ENCODE data around the gene UNC13D.
"Not testable (repeated sequence)": the region's sequence is repeated elsewhere in the genome, so short reads cannot be mapped to it uniquely, and the experiment has no call there.

Gene UNC13D

DNA sequence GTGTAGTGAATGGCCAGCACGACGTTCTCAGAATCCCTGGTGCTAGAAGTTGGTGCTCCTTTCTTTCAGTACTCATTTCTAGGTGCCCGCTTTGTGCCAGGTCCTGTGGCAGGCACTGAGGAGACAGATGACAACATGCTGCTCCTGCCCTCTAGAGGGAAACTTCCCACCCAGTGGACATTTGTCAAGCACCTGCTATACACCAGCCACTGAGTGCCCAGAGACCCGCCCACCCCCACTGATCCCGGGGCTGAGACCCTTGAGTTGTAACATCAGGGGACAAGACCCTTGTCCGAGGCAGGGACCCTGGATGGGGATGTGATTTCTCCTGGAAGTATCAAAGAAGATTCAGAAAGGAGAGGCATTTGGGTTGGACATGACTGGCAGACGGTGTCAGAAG is 25.1 kb downstream of the UNC13D start:
- DNase-seq, result no peak

DNA sequence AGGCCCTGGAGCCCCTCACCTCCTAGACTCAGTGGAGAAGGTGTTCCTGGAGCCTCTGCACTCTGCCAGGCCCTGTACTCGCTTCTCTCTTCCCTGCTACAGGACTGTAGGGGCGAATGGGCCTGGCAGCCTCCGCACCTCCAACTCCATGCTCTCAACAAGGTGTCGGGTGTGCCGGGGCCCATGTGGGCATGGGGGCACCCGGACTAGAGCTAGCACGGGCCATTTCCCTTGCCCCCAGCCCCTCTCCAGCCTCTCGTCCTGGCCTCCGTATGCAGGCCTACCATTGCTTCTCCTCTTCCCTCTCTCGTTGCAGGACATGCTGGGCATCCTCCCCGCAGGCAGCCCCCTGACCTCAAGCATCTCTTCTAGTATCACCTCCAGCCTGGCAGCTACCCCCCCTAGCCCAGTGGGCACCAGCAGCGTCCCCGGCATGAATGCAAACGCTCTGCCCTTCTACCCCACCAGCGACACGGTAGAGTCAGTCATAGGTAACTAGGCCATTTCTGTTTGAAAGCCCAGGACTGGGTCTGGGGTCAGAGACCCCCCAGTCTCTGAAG is 25.8 kb downstream of the UNC13D start:
- DNase-seq, result no peak

DNA sequence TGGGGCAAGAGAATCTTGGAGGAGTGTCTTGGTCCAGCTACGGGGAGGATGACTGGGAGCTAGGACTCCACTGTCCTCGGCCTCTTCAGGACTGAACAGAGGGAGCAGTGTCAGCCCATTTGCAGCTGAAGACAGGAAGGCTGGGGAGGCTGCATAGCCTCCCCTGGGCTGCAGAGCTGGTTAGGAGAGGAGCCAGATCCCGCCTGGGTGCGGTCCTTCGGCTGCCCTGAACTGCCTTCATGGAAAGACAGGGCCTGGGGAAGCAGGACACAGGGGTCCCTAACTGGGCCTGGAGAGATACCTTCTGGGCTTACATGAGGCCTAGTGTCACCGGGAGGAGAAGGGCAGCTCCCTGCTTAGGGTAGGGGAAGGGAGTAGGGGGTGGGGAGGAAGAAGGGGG is 26.6 kb downstream of the UNC13D start:
- no peak for DNase-seq

DNA sequence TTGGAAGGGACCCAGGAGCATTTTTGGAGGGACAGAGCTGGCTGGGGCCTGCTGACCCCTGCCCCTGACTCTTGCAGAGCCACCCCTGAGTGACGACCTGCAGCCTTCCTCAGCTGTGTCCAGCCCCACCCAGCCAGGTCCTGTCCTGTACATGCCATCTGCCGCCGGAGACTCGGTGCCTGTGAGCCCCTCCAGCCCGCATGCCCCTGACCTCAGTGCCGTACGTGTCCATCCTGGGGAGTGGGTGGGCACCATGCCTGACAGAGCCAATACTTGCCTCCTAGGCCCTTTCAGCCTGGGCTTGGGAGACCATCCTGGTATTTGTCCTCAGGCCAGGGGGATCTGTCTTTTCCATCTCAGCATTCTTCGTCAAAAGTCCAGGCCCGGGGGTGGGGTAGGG is 27.5 kb downstream of the UNC13D start:
- no peak for DNase-seq

DNA sequence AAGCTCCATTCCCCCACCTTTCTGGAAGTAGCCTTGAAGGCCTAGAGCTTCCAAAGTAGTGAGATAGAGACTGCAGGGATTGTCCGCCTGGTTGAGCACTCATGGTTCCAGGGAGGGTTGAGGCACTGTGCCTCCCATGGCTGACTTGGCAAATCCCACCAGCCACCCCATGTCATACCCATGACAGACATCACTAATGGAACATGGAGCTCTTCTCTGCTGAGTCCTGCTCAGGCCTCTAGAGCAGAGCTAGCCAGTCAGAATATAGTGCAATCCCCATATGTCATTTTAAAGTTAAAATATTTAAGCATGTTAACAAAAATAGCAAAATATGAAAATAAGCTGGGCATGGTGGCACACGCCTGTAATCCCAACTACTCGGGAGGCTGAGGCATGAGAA is 28.8 kb downstream of the UNC13D start:
- DNase-seq, result no peak

DNA sequence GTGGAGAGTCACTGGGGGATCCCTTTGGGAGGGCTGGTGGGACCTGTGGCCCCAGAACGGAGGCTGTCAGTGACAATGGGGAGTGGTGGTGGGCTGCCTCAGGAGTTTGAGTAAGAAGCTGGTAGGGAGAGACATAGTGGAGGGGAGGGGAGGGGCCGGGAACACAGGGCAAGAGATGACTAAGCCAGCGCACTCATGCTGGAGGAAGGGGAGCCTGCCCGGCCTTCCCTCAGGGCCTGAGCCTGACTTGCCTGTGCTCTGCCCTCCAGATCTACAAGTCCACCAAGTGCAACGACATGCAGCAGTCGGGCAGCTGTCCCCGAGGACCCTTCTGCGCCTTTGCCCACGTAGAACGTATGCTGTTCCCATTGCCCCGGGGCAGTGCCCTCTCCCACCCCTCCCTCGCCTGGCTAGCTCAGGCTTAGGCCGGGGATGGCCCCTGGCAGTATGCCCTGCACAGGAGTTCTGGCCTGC is 29.3 kb downstream of the UNC13D start:
- DNase-seq, result no peak

DNA sequence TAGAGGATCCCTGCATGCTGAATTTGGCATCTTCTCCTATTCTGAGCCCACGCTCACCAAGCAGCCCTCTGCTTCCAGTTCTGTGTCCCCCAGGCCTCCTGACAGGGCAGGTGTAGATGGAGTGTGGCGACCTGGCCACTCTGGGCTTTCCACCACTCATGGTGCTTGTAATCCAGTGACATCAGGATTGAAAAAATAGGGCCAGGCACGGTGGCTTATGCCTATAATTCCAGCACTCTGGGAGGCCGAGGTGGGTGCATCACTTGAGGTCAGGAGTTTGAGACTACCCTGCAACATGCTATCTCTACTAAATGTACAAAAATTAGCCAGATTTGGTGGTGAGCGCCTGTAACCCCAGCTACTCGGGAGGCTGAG is 30.2 kb downstream of the UNC13D start:
- DNase-seq, result no peak

DNA sequence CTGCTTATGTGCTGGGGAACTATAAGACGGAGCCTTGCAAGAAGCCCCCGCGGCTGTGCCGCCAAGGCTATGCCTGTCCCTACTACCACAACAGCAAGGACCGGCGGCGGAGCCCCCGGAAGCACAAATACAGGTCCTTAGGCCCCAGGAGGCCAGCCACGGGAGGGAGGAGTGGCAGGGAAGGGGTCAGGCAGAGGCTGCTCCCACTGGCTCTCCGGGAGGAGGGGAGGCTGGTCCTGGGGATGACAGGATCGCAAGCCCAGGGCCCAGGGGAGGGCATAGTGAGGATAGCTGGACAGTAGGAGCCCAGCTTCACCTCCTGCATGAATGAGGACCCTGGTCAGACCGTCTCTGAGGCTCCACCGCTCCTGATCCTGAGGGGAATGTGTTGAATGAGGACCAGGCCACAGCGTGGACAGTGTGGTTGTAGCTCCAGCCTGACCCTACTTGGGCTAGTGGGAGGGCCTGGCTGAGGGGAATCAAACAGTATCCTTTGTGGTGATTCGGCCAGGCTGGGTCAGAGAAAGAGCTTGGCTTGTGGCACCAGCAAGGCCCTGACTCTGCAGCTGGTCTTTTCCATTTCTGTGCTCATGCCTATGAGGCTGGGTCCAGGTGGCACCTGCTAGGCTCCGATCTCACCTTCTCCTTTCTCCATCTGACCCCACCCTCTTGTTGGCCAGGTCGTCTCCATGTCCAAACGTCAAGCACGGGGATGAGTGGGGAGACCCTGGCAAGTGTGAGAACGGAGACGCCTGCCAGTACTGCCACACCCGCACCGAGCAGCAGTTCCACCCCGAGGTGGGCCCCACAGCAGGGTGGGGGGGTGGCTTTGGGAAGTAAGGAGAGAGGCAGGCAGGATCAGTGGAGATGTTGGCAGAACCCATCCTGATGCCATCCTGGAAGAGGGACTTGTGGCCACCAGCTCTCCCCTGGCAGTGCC is 30.9 kb downstream of the UNC13D start:
- no peak for DNase-seq

DNA sequence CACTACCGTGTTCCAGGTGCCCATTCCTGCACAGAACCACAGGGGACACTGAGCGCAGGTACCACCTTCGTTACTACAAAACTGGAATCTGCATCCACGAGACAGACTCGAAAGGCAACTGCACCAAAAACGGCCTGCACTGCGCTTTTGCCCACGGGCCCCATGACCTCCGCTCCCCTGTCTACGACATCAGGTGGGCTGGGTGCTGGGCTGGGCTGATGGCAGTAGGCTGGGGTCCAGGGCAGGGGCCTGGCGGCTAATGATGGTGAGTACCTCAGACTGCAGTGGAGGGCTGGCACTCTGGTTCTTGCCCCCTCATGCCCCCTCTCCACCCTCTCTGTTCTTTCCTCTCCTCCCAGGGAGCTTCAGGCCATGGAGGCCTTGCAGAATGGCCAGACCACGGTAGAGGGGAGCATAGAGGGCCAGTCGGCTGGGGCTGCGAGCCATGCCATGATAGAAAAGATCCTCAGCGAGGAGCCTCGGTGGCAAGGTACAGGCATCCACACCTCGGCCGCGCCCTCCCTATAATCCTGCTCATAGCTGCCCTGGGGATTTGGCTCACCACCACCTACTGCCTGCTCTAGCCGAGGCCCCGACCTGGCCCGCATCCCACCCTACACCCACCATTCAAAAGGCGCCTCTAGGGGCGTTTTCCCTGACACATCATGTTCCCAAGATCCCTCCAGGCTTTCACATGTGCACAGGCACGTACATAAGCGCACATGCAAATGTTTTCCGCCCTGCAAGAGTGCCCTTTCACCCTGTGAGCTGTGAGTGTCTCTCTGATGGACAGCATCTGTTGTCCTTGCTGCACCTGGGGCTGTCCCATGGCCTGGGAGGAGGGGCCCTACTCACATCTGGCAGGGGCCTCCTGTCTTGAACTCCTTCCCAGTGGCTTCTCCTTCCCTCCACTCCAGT is 31.8 kb downstream of the UNC13D start:
- DNase-seq, result no peak

DNA sequence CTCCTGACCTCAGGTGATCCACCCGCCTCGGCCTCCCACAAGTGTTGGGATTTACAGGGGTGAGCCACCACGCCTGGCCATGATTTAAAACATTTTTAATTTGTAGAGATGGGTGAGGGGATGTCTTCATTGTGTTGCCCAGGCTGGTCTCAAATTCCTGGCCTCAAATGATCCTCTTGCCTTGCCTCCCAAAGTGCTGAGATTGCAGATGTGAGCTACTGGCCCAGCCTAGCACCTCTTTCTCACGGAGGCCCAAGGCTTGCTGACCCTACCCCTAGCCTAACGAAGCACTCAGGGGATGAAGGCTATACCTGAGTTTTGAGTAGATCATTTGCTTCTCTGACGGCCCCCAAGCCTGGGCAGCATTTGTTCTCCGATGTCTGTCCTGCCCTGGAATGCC is 33.0 kb downstream of the UNC13D start:
- no peak for DNase-seq

DNA sequence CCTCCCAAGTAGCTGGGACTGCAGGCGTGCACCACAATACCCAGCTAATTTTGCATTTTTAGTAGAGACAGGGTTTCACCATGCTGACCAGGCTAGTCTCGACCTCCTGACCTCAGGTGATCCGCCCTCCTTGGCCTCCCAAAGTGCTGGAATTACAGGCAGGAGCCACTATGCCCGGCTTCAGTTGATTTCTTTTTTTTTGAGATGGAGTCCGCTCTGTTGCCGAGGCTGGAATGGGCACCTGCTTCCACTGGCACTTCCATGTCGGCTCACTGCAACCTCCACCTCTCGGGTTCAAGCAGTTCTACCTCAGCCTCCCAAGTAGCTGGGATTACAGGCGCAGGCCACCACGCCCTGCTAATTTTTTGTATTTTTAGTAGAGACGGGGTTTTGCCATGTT is 33.4 kb downstream of the UNC13D start:
- DNase-seq, result not testable (repeated sequence)

DNA sequence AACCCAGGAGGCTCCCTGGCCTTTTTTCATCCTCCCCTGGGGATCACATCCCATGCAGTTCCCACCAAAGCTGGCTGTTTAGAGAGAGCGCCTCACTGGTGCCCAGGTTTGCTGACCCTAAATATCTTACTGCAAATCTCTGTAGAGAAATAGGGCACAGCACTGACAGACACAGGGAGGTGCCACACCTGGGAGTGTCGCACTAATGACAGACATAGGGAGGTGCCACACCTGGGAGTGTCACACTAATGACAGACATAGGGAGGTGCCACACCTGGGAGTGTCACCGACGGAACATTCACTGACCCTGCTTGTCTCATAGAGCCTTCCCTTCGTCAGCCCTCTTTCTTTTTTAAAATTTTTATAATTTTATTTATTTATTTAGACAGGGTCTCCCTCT is 34.0 kb downstream of the UNC13D start:
- DNase-seq, result no peak

DNA sequence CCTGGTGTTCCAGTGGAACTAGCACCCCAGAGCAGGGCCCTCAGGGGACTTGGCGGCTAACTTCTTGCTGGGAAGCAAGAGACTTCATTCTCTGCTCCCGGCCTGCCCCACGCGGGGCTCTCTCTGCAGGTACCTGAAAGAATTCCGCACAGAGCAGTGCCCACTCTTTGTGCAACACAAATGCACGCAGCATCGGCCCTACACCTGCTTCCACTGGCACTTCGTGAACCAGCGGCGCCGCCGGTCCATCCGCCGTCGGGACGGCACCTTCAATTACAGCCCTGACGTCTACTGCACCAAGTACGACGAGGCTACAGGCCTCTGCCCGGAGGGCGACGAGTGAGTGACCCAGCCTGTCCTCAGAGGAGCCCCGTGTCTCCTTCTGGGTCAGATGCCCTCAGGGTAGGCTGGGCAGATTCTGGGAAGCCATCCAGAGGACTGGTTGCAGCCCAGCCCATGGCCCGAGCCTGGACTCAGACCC is 34.5 kb downstream of the UNC13D start:
- DNase-seq, result no peak

DNA sequence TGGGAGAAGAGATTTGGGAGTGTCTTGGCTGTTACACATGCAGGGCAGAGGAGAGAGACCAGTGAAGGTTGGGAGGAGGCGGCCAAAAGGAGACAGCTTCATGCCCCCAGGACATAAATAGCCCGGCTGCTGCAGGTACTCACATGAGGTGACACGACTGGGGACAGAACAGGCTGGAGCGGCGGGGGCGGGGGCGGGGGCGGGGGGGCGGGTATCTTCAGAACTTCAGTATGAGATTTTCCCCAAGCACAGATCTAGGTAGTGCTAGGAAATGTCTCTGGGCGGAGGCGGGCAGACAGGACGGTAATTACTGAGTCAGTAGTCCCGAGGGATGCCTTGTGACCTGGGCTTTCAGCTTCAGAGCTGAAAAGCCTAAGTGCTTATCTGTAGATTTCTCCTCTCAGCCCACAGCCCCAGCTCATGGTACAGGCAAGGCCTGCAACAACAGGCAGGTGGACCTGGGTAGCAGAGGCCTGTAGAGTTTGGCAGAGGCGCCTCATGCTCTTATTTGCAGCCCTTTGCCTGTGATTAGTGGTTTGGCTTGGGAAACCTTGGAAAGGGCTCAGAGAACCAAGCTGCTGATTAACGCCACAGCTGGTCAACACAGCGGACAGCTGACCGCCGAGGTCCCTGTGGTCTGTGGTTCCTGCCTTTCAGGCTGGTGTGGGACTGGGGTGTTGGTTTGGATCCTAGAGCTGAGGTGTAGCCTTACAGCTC is 35.1 kb downstream of the UNC13D start:
- DNase-seq, result no peak

DNA sequence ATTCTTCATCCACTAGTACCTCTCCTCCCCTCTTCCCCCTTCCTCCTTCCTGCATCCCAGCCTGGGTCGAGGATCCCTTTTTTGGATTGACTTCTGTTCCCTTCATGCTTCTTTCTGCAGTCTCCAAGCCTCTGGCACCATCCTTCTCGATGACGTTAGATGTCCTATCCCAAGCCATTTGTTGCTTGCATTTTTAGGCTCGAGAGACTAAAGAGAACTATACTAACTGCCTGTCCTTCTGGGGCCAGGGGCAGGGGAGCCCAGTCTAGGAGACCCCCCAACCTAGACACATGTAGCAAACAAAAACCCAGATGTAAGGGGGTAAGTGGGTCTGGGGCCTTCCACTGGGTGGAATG is 35.7 kb downstream of the UNC13D start:
- DNase-seq, result no peak

DNA sequence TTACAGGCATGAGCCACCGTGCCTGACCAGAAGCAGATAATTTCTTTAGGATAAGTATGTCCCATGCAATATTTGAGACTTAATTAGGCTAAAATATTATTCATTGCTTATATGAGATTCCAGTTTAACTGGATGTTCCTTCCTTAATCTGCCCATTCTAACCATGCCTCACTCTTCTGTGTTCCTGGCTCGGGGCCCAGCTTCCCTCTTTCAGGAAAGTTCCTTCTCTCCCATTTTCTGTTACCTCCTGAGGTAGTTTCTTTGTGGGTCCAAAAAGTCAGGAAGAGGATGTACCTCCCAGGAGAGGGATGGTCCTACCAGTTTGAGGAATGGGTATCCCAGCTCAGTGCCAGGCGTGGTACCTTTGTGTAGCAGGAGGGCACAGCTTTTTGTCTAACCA is 36.3 kb downstream of the UNC13D start:
- no peak for DNase-seq

DNA sequence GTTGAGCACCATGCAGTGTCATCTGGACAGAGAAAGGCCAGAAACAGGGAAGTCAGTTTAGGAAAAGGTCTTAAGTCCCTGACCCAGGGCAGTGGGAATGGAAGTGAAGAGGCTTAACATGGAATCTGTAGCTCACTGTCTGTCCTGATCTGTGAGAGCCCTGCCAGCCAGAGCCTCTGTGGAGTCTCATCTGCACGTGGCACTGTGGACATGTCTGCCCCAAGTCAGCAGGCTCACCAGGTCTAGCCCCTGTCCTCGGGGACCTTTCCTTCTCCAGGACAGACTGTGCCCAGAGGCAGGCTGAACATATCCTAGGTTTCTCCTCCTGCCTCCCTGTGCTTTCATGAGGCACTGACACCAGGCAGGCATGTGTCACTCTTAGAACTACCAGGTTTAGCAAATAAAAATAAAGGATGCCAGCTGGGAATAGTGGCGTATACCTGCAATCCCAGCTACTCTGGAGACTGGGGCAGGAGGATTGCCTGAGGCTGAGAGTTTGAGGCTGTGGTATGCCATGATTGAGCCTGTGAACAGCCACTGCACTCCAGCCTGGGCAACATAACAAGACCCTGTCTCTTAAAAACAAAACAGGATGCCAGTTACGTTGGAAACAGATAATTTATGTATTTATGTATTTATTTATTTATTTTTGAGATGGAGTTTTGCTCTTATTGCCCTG is 37.2 kb downstream of the UNC13D start:
- DNase-seq, result no peak

DNA sequence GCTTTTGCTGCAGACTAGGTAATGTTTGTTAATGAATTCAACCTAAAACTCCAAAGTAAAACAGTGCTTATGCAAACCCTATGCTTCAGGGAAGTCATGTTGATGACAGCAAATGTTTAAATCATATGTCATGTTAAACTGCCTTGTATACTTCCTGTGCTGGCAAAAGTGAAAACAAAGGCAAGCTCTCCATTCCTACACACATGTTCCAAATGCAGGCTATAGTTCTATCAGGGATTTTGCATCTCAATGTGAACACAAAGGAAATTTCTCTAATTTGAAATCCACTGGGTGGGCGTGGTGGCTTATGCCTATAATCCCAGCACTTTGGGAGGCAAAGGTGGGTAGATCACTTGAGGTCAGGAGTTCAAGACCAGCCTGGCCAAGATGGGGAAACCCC is 40.3 kb downstream of the UNC13D start:
- DNase-seq, result no peak

DNA sequence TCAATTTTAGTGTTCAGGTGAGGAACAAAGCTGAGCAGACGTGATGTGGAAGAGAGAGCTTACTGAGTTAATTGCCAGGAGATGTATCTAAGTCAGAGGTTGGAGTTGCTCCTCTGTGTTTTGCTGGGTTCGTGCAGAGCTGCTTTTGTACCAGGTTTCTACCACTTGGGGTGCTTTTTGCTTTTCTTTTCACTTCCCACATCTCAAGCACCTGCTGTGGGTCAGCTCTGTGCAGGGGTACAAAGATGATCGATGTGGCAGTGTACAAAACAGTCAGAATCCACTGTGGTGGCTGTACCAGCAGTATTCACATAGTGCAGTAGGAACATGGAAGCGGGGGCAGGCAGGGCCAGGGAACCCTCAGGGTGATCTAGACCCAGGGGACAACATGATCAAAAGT is 44.8 kb downstream of the UNC13D start:
- DNase-seq, result no peak

DNA sequence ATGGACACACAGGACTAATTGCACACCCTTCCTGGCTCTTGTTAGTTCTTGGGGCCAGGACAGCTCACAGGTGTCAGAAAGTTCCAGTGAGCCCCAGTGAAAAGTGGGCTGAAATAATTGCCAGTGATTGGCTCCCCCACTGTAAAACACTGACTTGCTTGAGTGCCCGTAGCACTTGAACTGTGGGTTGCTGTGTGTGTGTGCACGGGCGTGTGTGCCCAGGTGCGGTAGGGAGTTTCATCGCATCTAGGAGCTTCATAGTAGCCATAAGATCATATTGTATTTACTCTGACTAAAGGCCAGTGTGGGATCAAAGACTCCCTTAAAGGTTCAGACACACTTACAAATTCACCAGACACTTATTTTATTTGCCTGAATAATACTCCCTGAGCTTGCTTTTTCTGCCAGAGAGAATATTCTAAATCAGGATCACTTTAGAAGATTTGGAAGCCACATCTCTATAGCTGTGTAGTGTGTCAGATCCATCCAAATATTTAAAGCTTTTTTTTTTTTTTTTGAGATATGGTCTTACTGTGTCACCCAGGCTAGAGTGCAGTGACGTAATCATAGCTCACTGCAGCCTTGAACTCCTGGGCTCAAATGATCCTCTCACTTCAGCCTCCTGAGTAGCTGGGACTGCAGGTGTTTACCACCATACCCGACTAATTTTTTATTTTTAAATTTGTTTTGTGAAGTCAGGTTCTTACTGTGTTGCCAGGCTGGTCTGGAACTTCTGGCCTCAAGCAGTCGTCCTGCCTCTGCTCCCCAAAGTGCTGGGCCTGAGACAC is 48.2 kb downstream of the UNC13D start:
- DNase-seq, result no peak

DNA sequence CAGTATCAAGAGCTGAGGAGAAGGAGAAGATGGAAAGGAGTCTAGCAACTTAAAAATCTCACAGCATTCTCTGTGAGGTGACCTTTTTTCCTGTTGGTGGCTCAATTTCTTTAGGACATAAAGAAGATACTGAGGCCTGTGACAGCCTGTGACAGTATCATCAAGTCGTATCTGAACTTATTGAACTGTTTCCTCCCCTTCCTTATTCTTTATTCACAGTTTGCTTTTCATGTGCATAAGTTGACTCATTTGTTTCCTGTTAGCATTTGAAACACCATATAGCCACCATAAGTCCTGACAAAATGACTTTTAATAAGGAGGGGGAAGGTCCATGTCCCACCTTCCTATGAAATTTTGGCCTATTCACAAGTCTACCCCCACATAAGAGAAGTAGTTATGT is 50.7 kb downstream of the UNC13D start:
- DNase-seq, result no peak
